Left lung (tissue), 10 donors: ENCODE data around the gene AR. TPM values are rescaled to one million over a fixed set of nuclear protein-coding genes. Genes with fewer than 3 reads are reported as not detected.
A peak's percentile ranks its signal among the peaks of the same experiment; 100 is the strongest.

Experiments used
- ATAC-seq: fragments of 200-7000 bp; cut with Tn5 transposase; one replicate; pipeline ENCODE4 v1.9.1; 2020; ENCODE audit warnings: moderate library complexity
- DNase-seq, 4 donors: peaks; one replicate each; pipeline ENCODE4 v3.0.0-alpha.2; 2013 to 2020
- H3K27ac ChIP-seq, 2 donors: fragments of 200-600 bp; sonication (generic) in 1 of 2; one replicate each; pipeline versions ENCODE4 v1.5.0 to v1.8.0; 2020 to 2021
- H3K27me3 ChIP-seq, 2 donors: fragments of 200-600 bp; sonication (generic) in 1 of 2; one replicate each; pipeline versions ENCODE4 v1.5.0 to v1.8.0; 2020 to 2021
- H3K36me3 ChIP-seq, 2 donors: fragments of 200-600 bp; sonication (generic) in 1 of 2; one replicate each; pipeline versions ENCODE4 v1.5.0 to v1.8.0; 2020 to 2021
- H3K4me1 ChIP-seq, 2 donors: fragments of 200-600 bp; one replicate each; pipeline ENCODE4 v1.8.0; 2021
- H3K4me3 ChIP-seq, 2 donors: fragments of 200-600 bp; sonication (generic) in 1 of 2; one replicate each; pipeline versions ENCODE4 v1.5.0 to v1.8.0; 2020 to 2021; ENCODE audit warnings: mild to moderate bottlenecking in 1 of 2
- H3K9me3 ChIP-seq, 2 donors: fragments of 200-600 bp; sonication (generic) in 1 of 2; one replicate each; pipeline versions ENCODE4 v1.5.0 to v1.8.0; 2020 to 2021
- CTCF ChIP-seq, 2 donors: fragments of 200-600 bp; sonication (generic) in 1 of 2; IDR thresholded peaks; one replicate each; pipeline versions ENCODE4 v1.5.0 to v1.8.0; 2021; ENCODE audit warnings: antibody characterized with exemption in 2 of 2
- intact Hi-C, 2 donors: fragments of 100-400 bp; cut with DNase I; formaldehyde crosslinking; loops; one replicate each; pipeline versions ENCODE4 v1.11.2 to v1.14.2; 2022
- polyA plus RNA-seq, 6 donors: library from polyadenylated mRNA; unstranded; fragments of 120-200 nt; gene quantifications; one replicate each; pipeline ENCODE4 v1.2.1, GENCODE V29; 2013; ENCODE audit not compliant: insufficient read length in 6 of 6
- total RNA-seq, 2 donors: library from RNA; stranded (reverse); fragmentation: NEBNext Ultra II Directional; extraction: Animal tissue kit (Norgen Biotek cat#: 25700); gene quantifications; one replicate each; pipeline ENCODE4 v1.2.1, GENCODE V29; 2021
- donor health status: DM: no; HTN: yes; CAD: no.
- donor health status: DM: no; HTN: no; CAD: no.

The AR gene
- total and polyA plus RNA-seq, 8 donors, result 3.9 to 11.2 (median 10.0) TPM

DNA sequence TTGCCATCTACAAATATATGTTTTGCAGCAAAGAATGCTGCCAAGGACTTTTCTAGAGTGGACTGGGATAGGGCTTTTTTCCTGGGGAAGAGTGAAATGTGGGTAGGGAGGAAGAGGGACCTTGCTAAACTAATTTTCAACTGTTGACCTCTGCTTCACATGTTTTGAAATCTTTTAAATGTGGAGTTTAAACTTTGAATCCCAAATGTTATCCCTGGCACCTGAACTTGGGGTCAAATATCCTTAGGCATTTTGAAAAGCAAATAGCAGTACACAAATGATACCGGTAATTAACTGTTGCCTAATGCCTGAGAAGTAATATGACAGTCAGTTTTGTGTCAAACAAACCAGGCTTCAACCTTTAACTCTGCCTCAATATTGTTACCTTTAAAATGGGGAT, 7.3 kb upstream of the AR start:
- intact Hi-C loops, result no loop called here
- TF ChIP-seq CTCF (IDR thresholded peaks at IDR 0.05), result no peak
- no peaks in the 10 kb centered on the region for H3K36me3 ChIP-seq

DNA sequence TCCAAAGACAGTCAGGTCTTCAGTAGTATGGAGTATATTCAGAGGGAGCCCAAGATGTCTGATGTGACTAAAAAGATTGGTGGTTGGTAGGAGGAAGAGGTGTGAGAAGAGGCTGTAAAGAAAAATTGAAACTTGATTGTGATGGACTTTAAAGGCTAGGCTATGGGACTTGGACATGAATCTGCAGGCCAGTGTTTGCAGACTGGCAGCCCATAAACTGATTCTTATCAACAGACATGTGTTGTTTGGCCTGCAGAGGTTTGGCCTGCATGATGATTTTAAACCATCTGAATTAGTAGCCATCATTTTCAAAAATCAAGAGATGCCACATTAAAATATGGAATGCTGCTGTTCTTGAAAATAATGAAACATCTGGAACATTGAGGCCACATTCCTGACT, 5.4 kb upstream of the AR start:
- intact Hi-C loops, result no loop called here
- ATAC-seq, result no peak

More for the DNA sequence above, 7.3 kb upstream of the AR start:
- no peaks in the 10 kb centered on the region for H3K4me1 ChIP-seq
- ATAC-seq (no peak), DNase-seq (no peak)
- no peak overlapping the region for H3K4me3 ChIP-seq
- H3K27ac ChIP-seq, result no peak overlapping the region
- no peaks in the 10 kb centered on the region for H3K27me3 ChIP-seq
- H3K9me3 ChIP-seq, result no peaks in the 10 kb centered on the region

DNA sequence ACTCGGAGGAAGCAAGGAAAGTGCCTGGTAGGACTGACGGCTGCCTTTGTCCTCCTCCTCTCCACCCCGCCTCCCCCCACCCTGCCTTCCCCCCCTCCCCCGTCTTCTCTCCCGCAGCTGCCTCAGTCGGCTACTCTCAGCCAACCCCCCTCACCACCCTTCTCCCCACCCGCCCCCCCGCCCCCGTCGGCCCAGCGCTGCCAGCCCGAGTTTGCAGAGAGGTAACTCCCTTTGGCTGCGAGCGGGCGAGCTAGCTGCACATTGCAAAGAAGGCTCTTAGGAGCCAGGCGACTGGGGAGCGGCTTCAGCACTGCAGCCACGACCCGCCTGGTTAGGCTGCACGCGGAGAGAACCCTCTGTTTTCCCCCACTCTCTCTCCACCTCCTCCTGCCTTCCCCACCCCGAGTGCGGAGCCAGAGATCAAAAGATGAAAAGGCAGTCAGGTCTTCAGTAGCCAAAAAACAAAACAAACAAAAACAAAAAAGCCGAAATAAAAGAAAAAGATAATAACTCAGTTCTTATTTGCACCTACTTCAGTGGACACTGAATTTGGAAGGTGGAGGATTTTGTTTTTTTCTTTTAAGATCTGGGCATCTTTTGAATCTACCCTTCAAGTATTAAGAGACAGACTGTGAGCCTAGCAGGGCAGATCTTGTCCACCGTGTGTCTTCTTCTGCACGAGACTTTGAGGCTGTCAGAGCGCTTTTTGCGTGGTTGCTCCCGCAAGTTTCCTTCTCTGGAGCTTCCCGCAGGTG, 637 bp downstream of the AR start:
- ATAC-seq, result peak; percentile 45
- peak in 2 of 4 donors; percentile 38 to 41 for DNase-seq
- TF ChIP-seq CTCF (IDR thresholded peaks at IDR 0.05), result no peak
- Histone ChIP-seq H3K27me3 (peaks cover 17 to 50% of the 10 kb centered on the region in 2 donors), H3K4me1 (peaks cover 0 to 5% of the 10 kb centered on the region in 2 donors), H3K4me3 (peak overlapping the region; percentile 21 to 34), H3K9me3 (no peaks in the 10 kb centered on the region), H3K27ac (no peak overlapping the region), H3K36me3 (no peaks in the 10 kb centered on the region)
- intact Hi-C loops, result no loop called here

More for the DNA sequence above, 5.4 kb upstream of the AR start:
- no peaks in the 10 kb centered on the region for H3K9me3 ChIP-seq
- H3K27me3 ChIP-seq, result peaks cover 0 to 6% of the 10 kb centered on the region in 2 donors
- no peaks in the 10 kb centered on the region for H3K4me1 ChIP-seq
- H3K36me3 ChIP-seq, result no peaks in the 10 kb centered on the region
- no peak for DNase-seq
- TF ChIP-seq CTCF (IDR thresholded peaks at IDR 0.05), result no peak
- no peak overlapping the region for H3K4me3 ChIP-seq
- no peak overlapping the region for H3K27ac ChIP-seq

DNA sequence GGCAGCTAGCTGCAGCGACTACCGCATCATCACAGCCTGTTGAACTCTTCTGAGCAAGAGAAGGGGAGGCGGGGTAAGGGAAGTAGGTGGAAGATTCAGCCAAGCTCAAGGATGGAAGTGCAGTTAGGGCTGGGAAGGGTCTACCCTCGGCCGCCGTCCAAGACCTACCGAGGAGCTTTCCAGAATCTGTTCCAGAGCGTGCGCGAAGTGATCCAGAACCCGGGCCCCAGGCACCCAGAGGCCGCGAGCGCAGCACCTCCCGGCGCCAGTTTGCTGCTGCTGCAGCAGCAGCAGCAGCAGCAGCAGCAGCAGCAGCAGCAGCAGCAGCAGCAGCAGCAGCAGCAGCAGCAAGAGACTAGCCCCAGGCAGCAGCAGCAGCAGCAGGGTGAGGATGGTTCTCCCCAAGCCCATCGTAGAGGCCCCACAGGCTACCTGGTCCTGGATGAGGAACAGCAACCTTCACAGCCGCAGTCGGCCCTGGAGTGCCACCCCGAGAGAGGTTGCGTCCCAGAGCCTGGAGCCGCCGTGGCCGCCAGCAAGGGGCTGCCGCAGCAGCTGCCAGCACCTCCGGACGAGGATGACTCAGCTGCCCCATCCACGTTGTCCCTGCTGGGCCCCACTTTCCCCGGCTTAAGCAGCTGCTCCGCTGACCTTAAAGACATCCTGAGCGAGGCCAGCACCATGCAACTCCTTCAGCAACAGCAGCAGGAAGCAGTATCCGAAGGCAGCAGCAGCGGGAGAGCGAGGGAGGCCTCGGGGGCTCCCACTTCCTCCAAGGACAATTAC, 1.4 kb downstream of the AR start:
- DNase-seq, result peak in 2 of 4 donors; percentile 30 to 66
- peak; percentile 12 for ATAC-seq
- Histone ChIP-seq H3K27ac (no peak overlapping the region), H3K4me1 (peaks cover 0 to 5% of the 10 kb centered on the region in 2 donors), H3K36me3 (no peaks in the 10 kb centered on the region), H3K9me3 (no peaks in the 10 kb centered on the region), H3K27me3 (peaks cover 17 to 50% of the 10 kb centered on the region in 2 donors), H3K4me3 (peak overlapping the region; percentile 21 to 34)
- intact Hi-C loops, result no loop called here
- no peak for TF ChIP-seq CTCF (IDR thresholded peaks at IDR 0.05)

DNA sequence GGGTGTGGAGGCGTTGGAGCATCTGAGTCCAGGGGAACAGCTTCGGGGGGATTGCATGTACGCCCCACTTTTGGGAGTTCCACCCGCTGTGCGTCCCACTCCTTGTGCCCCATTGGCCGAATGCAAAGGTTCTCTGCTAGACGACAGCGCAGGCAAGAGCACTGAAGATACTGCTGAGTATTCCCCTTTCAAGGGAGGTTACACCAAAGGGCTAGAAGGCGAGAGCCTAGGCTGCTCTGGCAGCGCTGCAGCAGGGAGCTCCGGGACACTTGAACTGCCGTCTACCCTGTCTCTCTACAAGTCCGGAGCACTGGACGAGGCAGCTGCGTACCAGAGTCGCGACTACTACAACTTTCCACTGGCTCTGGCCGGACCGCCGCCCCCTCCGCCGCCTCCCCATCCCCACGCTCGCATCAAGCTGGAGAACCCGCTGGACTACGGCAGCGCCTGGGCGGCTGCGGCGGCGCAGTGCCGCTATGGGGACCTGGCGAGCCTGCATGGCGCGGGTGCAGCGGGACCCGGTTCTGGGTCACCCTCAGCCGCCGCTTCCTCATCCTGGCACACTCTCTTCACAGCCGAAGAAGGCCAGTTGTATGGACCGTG, 2.2 kb downstream of the AR start:
- DNase-seq, result peak in 2 of 4 donors; percentile 38 to 68
- intact Hi-C loops, result no loop called here
- no peaks in the 10 kb centered on the region for H3K9me3 ChIP-seq
- H3K36me3 ChIP-seq, result no peaks in the 10 kb centered on the region
- peaks cover 0 to 5% of the 10 kb centered on the region in 2 donors for H3K4me1 ChIP-seq
- peak overlapping the region; percentile 21 to 34 for H3K4me3 ChIP-seq
- peaks cover 17 to 50% of the 10 kb centered on the region in 2 donors for H3K27me3 ChIP-seq
- no peak for TF ChIP-seq CTCF (IDR thresholded peaks at IDR 0.05)
- no peak overlapping the region for H3K27ac ChIP-seq
- peak; percentile 62 for ATAC-seq
